ENCODE data around the gene FAM20C.

DNA sequence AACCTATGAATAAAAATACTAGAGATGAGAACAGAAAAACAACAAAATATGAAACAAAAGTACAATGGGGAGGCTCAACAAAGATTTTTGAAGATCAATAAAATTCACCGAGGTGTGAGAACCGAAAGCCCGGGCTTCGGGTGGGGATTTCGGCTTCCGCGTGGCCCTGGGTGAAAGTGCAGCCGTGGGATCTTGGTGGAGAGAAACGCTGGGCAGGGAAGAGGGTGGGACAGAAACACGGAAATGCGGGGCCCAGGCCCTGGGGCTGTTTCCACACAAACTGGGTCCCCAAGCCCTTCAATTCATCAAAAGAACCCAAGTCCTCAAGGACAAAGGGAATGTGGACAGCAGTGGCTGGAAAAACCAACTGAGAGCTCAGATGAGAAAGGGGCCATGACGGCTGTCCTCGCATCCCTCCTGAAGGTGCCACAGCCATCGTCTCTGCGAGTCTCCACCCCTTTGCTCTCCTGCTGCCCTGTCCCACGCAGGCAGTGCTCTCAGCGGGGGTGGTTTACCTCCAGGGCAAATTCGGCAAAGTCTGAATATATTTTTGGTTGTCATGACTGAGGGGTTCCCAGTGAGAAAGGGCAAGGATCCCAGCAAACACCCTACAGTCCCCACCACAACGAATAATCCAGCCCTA is 117.3 kb downstream of the FAM20C start:
- TF ChIP-seq, protein P1, sequence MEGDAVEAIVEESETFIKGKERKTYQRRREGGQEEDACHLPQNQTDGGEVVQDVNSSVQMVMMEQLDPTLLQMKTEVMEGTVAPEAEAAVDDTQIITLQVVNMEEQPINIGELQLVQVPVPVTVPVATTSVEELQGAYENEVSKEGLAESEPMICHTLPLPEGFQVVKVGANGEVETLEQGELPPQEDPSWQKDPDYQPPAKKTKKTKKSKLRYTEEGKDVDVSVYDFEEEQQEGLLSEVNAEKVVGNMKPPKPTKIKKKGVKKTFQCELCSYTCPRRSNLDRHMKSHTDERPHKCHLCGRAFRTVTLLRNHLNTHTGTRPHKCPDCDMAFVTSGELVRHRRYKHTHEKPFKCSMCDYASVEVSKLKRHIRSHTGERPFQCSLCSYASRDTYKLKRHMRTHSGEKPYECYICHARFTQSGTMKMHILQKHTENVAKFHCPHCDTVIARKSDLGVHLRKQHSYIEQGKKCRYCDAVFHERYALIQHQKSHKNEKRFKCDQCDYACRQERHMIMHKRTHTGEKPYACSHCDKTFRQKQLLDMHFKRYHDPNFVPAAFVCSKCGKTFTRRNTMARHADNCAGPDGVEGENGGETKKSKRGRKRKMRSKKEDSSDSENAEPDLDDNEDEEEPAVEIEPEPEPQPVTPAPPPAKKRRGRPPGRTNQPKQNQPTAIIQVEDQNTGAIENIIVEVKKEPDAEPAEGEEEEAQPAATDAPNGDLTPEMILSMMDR (IDR thresholded peaks at IDR 0.05) = no peak
- TF ChIP-seq POLR2A (IDR thresholded peaks at IDR 0.05) = no peak
- no peak for TF ChIP-seq POLR2AphosphoS5 (IDR thresholded peaks at IDR 0.05)
- no peak for TF ChIP-seq EP300 (IDR thresholded peaks at IDR 0.05)

All from suprapubic skin (tissue), 4 donors.